HG02938 (cell line): Measurements from ENCODE around the gene EGFLAM.
"Not testable (repeated sequence)": the region's sequence is repeated elsewhere in the genome, so short reads cannot be mapped to it uniquely, and the experiment has no call there.

Source experiments
- ATAC-seq: cut with Tn5 transposase; IDR thresholded peaks from one replicate; pipeline ENCODE4 v1.9.1; 2021; ENCODE audit warnings: mild to moderate bottlenecking, moderate library complexity; ENCODE audit not compliant: unreplicated experiment

Gene EGFLAM

DNA sequence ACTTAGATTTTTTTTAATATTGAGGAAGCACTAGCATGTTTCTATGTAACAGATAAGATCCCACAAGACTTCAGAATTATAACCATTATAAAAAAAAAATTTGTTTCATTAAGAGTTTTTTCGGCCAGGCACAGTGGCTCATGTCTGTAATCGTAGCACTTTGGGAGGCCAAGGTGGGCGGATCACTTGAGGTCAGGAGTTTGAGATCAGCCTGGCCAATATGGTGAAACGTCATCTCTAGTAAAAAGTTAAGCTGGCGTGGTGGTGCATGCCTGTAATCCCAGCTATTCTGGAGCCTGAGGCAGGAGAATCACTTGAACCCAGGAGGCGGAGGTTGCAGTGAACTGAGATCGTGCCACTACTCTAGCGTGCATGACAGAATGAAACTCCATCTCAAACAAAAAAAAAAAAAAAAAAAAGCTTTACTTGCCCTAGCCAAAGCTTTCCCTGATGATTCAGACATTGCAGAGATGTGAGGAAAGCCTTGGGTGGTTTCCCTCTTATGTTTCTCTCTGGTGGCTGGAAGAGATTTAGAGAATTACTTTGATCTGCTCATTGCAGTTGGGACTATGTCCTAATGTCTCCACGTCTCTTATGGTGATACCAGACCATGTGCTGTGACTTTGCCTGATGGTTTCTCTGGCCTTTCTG, 65.4 kb downstream of the EGFLAM start:
- ATAC-seq: no peak

DNA sequence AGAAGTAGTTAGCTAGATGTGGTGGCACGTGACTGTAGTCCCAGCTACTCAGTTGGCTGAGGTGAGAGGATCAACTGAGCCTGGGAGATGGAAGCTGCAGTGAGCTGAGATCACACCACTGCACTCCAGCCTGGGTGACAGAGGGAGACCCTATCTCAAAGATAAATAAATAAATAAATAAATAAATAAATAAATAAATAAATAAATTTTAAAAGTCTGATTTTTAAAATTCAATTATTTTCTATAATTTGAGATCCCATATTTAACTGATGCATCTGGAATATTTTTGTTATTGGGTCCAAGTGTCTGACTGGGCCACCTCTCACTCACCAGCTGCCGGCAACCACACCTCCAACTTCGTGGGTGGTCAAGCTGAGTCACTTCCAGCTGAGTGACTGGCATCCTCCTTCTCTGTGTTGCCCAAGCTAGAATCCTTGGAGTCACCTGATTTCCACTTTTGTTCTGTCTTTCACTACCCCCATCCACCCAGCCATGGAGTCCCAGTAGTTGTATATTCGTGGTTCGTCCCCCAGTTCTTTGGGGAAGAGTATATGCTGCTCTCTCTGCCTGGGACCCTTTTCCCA, 70.9 kb downstream of the EGFLAM start:
- no peak for ATAC-seq

DNA sequence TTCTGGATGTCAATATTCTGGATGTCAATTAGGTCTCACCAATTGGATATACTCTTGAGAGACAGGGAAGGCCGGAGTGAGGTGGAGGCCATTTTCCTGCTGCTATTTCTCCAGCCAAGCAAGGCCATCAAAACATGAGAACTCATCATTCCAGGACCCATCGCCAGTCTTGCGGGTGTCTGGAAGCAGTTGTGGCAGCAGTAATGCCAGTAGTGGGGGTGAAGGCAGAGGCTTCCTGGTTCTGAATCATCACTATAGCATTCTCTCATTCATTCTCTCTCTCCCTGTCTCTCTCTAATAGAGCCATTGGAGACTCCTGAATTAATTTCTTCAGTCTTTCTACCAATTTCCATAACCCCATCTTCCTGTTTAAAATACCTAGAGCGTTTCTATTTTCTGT, 71.8 kb downstream of the EGFLAM start:
- no peak for ATAC-seq

DNA sequence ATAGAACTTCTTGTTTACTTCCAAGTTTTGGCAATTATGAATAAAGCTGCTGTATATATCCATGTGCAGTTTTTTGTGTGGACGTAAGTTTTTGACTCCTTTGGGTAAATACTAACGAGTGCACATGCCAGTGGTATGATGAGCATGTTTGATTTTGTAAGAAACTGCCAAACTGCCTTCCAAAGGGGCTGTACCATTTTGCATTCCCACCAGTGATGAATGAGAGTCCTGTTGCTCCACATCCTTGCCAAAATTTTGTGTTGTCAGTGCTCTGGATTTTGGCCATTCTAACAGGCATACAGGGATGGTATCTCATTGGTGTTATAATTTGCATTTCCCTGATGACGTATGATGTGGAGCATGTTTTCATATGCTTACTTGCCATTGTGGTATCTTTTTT, 73.5 kb downstream of the EGFLAM start:
- ATAC-seq: no peak

DNA sequence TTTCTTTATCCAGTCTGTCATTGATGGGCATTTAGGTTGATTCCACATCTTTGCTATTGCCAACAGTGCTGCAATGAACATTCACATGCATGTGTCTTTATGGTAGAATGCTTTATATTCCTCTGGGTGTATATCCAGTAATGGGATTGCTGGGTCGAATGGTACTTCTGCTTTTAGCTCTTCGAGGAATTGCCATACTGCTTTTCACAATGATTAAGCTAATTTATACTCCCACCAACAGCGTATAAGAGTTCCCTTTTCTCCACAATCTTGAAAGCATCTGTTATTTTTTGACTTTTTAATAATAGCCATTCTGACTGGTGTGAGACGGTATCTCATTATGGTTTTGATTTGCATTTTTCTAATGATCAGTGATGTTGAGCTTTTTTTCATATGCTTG, 74.8 kb downstream of the EGFLAM start:
- ATAC-seq: not testable (repeated sequence)

DNA sequence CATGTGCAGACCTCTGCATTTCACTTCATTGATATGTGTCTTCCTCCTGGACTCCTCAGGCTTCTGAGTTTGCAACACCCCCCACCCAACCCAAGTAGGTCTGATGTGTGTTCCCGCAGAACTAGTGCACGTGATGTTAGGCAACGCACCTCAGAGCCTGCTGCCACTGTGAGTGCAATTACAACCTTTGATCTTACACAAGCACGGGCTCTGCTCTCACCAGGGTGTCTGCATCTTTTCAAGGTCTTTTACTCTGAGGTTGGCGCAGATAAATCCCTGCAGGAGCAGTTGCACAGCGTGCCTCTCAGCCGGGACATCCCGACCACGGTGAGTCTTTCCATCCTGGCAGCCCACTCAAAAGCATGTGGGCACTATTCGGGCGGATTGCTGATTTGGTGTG, 80.1 kb downstream of the EGFLAM start:
- no peak for ATAC-seq

DNA sequence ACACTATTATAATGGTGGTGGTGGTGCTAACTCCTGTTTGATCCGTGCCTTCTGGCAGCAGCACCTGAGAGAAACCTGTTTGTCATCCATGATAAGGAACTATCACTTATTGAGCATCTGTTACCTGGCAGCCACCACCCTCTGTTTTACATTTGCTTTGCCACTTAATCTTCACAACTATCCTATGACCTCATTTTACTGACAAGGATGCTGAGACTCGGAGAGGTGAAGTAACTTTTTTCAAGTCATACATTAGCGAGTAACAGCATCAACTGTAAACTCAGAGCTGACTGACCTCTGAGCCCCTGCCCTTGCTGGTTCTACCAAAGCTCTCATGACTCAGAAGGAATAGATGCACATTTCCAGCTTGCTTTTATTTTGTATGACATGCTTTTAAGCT, 81.1 kb downstream of the EGFLAM start:
- no peak for ATAC-seq

DNA sequence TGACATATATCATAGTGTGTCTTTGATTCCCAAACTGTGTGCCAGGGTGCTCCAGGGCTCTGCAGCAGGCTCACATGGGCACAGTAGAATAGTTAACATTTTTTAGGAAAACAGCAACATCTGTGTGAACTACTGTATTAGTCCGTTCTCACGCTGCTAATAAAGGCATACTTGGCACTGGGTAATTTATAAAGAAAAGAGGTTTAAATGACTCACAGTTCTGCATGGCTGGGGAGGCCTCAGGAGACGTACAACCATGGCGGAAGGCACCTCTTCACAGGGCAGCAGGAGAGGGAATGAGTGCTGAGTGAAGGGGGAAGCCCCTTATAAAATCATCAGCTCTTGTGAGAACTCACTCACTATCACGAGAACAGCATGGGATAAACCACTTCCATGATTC, 82.7 kb downstream of the EGFLAM start:
- no peak for ATAC-seq

DNA sequence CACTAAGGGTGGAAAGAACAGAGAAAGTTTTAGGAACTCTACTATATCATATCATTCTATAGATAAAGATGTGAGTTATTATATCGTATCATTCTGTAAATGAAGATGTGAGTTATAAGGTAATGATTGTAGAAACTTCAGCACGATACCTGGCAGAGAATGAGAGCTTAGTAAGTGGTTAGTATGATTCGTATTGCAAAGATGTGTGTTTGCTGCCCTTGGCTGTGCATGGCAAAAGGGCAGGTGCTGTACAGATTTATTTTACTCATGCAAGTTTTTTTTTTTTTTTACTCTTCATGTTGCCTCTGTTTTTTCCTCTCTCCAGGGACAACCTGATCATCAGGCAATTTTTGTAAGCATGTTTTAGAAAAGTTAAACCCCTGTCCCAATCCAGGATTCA, 83.3 kb downstream of the EGFLAM start:
- no peak for ATAC-seq

DNA sequence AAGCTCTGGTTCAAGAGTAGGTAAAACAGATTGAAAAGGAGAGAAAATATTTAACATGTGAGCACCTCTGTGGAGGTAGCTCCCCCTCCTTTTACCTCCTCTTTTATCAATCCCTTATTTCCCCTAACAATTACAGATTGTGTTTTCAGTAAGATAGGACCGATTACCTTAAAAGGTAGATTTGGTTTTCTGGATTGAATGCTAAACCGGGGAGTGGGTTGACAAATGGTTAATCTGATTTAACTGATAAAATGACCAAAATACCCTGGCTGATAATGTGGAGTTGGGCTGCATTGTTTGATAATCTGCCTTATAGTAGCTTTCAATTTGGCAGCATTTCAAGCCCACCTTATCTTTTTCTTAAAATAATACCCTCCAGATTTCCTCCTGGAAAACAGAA, 83.9 kb downstream of the EGFLAM start:
- no peak for ATAC-seq

DNA sequence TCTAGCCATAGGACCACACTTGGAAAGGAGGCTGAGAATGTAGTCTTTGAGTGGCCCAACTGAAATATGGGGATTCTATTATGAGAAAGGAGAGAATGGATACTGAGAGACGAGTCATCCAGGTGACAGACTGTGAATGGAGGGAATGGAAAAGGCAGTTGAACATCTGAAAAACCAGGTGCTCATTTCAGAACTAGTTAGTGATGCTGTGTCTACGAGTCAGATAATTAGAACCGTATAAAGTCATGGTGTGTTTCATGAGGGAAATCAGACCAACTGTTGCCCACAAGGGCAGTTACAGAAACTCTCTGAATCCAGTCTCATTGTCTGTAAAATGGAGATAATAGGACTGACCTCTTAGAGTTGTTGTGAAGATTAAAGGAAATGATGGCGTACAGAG, 86.5 kb downstream of the EGFLAM start:
- no peak for ATAC-seq

DNA sequence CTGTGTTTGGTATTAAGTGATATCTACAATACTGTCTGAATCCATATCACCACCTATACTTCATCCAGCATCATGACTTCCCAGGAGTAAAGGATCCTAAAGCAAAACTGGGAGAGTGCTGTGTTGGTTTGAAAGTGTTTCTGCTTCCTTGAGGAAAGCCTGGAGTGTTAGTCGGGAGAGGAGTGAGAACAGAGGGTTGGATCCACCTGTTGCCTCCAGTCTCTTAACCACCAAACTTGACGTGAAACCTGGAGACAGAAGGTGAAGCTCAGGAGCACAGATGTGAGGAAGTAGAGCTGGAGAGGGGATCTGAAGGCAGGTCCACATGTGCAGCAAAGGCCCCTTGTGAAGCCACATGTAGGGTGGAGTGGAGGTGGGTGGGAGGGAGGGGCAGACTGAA, 88.2 kb downstream of the EGFLAM start:
- ATAC-seq: no peak

DNA sequence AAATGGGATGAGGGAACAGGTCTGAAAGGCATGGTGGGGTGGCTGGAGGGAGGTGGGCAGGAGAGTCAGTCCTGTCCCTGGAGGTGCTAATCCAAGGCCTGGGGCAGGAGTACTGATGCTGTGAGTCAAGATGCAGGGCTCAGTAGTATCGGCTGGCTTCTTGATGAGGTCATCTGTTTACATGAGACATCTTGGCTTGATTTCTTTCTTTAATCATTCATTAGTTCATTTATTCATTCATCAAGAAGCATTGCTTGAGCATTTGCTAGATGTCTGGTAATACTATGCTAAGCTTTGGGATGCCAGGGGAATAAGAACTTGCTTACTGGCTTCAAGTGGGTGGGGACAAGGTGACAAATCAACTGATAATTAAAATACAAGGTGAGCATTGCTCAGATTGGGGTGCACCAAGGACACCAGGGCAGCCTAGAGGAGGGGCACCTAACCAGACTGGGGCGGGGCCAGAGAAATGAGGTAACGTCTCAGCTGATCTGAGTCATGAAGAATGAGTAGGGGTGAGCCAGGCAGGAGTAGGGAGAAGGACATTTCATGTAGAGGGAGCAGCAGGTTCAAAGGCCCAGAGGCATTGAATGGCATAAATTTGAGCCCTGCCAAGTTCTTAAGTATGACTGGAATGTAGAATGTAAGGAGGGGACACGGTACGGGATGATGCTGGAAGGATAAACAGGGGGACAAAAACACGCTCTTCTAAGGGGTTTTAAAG, 88.8 kb downstream of the EGFLAM start:
- ATAC-seq: no peak

DNA sequence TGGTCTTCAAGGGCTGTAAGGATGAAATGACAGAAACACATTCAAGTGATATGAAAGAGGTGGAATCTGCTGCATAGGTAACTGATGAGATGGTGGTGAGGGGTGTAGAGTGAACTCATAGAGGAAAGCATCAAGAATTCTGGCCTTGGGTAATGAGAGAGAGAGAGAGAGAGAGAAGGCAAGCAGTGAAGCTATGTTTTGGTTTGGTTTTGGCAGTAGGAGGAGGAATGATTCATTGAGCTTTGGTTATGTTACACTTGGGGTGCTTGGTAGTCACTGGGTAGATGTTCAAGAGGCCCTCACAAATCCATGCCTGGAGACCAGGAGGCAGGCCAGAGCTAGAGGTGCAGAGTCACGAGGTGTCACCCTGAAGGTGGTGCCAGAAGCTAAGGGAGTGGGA, 89.5 kb downstream of the EGFLAM start:
- ATAC-seq: no peak

DNA sequence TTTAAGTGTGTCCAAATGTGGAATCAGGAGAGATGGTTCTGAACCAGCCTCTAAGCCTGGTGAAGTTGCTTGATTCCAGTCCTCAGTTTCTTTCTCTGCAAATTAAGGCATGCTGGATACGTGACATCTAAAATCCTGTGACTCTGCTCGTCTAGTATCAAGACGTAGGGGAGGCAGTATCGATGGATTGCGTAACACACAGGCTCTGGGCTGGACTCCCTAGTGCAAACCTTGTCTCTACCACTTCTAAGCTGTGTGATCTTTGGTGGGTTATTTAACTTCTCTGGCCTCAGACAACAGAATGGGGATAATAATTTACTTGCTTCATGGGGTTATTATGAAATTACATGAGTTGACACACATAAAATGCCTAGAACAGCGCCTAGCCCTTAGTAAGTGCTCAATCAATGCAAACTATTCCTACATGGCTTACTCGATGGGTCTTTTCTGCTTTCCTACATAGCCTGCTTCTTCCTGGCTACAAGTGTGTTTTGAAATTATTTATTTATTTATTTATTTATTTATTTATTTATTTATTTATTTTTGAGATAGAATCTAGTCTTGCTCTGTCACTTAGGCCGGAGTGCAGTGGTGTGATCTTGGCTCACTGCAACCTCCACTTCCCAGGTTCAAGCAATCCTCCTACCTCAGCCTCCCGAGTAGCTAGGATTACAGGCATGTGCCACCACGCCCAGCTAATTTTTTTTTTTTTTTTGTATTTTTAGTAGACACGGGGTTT, 102.1 kb downstream of the EGFLAM start:
- ATAC-seq: no peak

DNA sequence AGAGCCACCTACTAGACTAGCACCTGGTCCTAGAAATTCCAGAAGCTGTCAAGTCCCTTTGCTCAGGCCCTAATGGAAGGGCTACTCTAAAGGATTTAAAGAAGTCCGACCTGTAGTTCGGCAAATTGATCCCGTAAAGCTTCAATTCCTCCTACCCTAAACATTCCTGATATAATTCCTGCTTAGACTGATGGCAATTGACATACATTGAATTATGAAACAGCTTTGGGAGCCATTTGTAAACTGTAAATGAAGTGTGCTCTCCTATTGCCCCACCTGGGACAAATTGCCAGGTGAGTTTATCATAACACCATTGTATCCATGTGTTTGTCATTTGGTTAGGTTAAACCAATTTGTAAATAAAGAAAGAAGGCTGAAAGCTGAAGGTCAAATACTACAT, 104.4 kb downstream of the EGFLAM start:
- no peak for ATAC-seq

DNA sequence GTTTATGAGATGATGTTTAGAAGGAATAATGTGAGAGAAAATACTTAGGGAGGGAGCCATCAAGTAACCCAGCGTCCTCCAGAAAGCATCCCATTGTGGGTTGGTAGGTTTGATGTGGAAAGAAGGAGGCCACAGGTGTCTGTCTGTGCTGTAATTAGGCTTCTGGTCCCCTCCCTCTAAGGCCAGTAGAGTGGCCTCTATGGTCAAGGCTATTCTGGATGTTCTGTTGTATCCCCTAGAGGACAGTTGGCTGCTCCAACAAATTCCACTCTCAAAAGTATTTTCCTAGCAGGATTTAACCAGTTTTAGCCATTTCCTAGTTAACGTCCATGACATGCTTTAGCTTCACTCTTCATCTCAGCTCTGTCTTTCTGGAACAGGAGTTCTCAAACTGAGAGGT, 106.5 kb downstream of the EGFLAM start:
- no peak for ATAC-seq

DNA sequence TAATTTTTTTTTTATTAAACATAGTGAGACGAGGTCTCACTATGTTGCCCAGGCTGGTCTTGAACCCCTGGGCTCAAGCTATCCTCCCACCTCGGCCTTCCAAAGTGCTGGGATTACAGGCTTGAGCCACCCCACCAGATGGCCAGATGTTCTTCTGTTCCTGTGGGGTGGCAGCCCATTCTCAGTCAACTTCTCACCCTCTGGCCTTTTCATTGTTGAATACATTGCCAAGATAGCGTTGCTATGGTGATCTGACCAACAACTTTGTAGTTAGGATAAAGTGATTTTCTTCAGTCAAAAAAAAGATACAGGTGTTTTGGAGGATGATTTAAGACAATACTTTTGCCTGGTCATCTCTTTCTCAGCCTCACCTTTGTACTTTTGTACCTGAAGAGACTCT, 109.1 kb downstream of the EGFLAM start:
- ATAC-seq: no peak

DNA sequence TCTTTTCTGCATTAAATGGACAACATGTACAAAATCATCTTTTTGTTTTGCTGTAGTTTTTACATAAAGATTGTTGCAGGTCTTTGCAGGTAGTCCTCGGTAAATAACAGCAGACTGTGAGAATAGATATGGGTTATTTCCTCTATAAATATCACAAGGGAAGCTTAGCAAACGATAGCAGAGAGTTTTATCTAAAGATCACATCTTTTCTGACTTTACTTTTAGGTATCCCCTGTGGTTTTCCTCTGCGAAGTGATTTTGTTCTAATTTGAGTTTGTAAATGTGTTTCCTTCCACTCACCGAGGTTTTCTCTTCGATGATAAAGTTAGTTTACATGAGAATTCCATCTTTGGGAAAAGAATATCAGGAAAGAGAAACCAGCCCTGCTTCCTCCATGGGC, 109.6 kb downstream of the EGFLAM start:
- ATAC-seq: no peak

DNA sequence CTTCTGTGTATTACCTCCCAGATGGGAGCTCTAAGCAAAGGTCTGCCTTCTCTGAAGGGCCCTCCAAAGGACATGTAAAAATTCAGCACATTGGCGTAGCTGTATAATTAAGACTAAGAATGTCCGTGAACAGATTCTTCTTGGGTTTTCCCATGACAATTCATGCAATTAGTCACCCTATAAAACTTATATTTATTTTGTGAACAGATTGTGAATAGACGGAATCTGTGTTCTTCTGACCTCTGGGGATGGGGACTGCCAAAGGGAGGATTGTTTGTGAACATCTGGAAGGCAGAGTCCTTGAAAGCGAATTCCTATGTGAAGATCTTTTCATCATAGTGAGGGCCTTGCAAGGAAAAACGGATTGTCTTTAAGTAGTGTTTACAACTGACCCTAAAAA, 111.3 kb downstream of the EGFLAM start:
- ATAC-seq: no peak

DNA sequence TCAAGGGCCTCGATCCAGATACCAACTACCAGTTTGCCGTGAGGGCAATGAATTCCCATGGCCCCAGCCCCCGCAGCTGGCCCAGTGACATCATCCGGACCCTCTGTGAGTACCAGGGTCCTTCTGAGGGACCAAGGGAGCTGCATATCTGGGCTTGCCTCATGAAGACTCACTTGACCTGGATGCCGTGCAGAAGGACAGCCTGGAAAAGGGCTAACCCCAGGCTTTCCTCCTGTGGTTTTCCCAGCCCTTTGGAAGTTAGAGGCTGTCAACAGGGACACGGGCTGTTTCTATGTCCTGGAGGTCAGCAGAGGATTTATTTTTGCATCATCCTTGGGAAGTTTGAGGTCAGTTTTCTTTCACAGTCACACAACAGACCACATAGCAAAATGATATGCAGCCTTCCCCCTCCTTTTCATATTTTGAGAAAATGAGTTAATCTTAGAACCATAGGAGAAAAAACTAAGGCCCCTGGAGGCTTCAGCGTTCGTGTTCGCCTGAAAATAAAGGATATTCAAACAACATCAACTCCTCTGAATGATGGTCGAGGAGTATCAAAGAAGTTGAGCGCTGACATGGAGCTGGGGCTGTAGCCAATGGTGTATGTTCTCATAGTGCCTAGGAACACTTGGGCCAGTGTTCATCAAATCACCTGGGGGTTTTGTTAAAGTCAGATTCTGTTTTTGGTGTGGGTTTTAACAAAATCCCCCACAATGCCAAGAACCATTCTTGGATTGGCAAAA, 112.2 kb downstream of the EGFLAM start:
- no peak for ATAC-seq
